NCI-H2107 (cell line): ENCODE results near the gene CTNND1.
A peak's percentile ranks its signal among the peaks of the same experiment; 100 is the strongest.
"Not testable (repeated sequence)": the region's sequence is repeated elsewhere in the genome, so short reads cannot be mapped to it uniquely, and the experiment has no call there.

Experiments used
- DNase-seq: peaks from one replicate; lab custom pipeline; 2025; lab: John Stamatoyannopoulos, UW

Gene CTNND1

GRCh38 chr11:57761301-57762234 lies at the start of gene CTNND1:
CTNND1 (plus strand) TSS chr11:57761802; CDS start chr11:57791479, 29,677 bp downstream.
- DNase-seq = peak; percentile 88

DNA sequence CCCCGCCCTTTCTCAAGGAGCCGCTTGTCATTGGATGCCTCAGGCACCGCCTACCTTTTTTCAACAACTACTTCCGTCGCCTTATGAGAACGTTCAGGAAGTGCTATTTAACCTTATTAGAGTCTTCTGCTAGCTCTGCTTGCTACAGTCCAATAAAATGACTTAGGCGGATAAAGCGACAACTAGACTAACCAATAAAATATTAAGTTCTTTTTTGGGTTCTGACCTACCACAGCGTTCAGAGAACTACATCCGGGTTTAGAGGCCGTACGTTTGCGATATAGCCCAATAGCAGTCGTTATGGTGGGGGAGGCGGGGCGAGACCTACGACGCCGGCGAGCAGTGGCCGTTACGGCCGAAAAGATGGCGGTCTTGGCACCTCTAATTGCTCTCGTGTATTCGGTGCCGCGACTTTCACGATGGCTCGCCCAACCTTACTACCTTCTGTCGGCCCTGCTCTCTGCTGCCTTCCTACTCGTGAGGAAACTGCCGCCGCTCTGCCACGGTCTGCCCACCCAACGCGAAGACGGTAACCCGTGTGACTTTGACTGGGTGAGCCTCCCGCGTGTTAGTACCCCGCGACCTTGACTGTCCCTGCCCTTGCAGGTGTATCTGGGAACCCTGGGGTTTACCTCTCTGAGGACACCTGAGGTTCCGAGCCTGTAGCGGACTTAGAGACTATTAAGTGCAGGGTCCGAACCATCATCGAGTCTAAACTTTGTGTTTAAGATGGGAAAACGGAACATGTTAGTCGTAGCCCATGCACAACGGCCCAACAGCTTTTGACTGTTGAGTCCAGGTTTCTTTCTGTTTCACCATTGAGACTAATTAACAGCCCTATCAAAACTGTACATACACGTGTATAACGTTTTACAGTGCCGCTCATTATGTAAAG lies 49.1 kb upstream of the CTNND1 start, which contains the start of gene TMX2:
TSS of gene TMX2 (plus strand) at position 338 of the 895 bp plus-strand sequence. CDS start at position 364, 26 bp downstream.
- peak; percentile 96 for DNase-seq

GRCh38 chr11:57713835-57714234 lies 47.8 kb upstream of the CTNND1 start:
- no peak for DNase-seq

GRCh38 chr11:57716726-57717125 lies 44.9 kb upstream of the CTNND1 start:
- not testable (repeated sequence) for DNase-seq

DNA sequence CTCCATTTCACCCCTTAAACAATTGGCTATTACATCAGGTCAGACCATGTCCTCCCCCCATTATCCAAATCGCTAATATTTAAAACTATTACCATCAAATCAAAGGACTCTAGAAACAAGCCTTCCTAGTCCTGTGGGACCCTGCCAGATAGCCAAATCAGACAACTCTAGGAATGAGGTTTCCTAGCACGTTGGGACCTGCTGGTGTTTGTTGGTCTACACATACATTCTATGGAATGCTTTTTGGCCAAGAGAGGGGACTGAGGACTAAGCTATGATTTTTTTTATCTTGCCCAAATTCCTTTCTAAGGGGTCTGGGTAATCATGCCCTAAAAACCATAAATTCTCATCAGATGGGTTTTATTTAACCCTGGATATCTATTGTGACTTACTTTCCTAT lies 34.4 kb upstream of the CTNND1 start:
- no peak for DNase-seq

- no peak for DNase-seq
Observed at GRCh38 chr11:57728829-57729228, 32.8 kb upstream of the CTNND1 start.

GRCh38 chr11:57729479-57729878 lies 32.1 kb upstream of the CTNND1 start:
- no peak for DNase-seq

DNA sequence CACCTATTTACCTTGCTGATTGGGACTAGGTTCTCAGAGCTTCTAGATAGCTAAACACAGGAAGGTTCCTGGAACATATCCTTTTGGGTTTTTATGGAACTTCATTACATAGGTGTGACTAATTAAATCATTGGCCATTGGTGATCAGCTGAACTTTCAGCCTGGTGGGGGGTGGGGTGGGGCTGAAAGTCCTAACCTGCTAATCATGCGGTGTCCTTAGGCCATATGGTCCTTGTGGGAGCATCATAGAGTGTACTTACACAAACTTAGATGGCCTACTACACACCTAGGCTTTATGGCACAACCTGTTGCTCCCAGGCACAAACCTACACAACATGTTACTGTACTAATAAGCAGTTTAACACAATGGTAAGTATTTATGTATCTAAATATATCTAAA lies 28.9 kb upstream of the CTNND1 start:
- no peak for DNase-seq

DNA sequence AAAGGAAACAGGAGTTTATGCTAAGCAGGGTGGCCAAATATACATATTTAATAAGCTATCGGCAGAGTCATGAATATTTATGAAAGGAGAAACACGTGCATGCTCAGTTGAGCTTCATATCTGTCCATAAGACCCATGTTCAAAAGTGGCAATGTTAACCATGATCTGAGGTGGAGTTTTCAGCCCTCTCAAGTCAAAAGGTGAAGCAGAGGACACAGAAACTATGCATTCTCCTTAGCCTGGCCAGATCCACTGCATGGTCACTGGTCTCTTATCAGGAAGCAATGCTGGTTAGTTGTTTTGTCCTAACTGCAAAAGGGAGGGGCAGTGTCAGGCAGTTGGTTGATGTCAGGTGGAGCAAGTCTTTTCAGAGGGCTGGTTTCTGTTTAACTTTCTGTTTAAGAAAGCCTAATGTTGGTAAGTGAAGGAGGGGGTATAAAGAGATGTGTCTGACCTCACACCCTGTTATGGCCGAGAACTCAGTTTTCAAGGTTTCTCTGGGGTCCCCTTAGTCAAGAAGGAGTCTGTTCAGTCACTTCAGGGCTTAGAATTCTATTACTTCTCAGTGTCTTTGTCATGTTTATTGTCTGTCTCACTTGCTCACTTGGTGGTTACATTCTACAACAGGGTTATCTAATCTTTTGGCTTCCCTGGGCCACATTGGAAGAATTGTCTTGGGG lies 25.8 kb upstream of the CTNND1 start:
- no peak for DNase-seq

DNA sequence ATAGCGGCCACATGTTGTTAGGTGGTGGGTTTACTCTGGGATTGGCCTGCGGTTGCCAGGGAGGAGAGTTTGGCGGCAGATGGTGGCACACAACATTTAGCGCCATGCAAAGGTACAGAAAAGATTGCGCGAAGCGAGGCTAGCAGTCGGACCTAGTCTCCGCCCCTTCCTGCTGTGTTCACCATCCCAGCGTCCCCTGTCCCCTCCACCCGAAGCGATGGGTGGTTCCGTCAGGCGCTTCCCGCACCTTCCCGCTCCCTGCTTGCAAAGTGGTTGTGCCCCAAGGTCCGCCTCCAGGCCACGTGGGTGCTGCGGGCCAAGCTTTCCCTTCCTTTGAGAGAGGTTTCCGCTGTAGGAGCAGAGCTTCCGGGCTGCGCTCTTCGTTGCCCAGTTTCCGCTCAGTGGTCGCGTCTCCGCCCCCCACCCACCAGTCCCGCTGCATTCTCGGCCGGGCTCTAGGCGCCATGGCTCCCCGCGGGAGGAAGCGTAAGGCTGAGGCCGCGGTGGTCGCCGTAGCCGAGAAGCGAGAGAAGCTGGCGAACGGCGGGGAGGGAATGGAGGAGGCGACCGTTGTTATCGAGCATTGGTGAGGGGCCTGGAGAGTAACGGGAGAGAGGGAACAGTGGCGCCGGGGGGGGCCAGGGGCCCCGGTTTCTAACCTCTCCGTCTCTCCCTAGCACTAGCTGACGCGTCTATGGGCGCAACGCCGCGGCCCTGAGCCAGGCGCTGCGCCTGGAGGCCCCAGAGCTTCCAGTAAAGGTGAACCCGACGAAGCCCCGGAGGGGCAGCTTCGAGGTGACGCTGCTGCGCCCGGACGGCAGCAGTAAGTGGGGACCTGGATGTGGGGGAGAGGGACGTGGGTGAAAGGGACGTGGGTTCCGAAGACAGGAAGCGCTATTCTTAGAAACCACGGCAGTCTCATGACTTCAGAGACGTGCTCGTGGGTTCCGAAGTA lies 20.2 kb upstream of the CTNND1 start, which contains the start of gene SELENOH:
TSS of gene SELENOH (plus strand) at position 360 of the 955 bp plus-strand sequence. CDS start at position 465, 105 bp downstream.
- DNase-seq = peak; percentile 94

- no peak for DNase-seq
Observed at GRCh38 chr11:57742087-57742452, 19.5 kb upstream of the CTNND1 start.

- DNase-seq = no peak
Observed at GRCh38 chr11:57744357-57744756, 17.2 kb upstream of the CTNND1 start.

DNA sequence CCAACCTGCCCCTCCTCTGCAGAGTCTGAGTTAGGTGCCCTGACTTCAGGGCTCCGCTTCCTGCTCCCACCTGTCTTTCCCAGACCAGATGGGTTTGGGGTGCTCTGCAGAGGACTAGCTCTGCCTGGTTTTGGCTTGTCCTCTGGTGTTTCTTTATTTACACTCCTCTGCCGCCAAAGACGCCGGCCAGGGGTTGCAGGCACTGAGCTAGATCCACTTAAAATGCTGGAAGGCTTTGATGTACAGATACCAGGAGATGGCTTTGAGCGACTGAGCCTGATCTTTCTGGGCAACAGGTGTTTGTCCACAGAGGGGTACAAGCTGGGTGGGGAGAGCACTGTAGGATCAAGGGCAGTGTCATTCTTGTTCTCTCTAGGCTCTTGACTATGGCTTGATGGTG lies 16.4 kb upstream of the CTNND1 start:
- no peak for DNase-seq

- DNase-seq = no peak
Observed at GRCh38 chr11:57746920-57747319, 14.7 kb upstream of the CTNND1 start.

DNA sequence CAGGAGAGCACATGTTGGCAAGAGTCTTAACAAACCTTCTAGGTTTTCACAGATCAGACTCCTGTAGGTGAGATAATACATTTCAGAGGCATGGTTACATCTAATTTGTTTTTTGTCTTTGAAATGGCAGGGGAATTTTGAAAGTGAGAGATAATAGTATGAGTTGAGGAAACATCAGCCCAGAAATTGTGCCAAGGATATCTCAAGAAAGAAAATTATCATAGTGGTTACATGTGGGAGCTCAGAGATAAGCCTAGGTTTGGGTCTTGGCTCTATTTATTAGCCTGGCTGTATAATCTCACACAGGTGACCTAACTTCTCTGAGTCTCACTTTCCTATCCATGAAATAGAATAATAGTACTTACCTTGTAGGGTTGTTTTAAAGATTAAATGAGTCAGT lies 10.4 kb upstream of the CTNND1 start:
- DNase-seq = no peak

DNA sequence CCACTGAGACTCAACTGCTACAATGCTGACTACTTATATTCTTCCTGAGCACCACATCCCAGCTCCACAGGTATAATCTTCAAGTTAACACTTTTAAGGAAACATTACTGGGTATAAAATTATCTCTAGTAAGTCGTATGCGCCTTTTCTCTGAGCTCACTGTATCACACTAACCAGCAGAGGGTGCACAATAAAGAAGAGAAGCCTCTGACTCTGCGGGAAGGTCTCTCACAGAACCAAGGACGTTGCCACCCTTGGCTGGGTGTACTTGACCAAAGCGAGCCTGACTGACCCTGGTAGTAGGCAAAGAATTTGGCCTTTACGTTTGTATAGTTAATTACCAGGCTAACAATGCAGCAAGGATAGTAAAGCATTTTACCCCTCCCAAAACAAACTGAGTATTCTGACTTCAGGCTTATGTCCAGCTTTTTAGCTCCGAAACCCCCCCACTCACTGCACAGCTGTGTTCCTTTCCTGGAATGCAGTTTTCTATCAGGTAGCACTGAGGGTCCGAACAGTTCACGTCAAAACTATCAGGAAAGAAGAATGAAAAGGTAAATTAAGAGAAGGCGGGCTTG lies 9.8 kb upstream of the CTNND1 start, which contains the start of gene BTBD18:
TSS of gene BTBD18 (minus strand) at position 144 of the 578 bp plus-strand sequence. CDS start 631 bp downstream, outside the sequence.
- no peak for DNase-seq

- DNase-seq = no peak
Observed at GRCh38 chr11:57752954-57753353, 8.6 kb upstream of the CTNND1 start.

GRCh38 chr11:57758174-57758573 lies 3.4 kb upstream of the CTNND1 start:
- DNase-seq = no peak

DNA sequence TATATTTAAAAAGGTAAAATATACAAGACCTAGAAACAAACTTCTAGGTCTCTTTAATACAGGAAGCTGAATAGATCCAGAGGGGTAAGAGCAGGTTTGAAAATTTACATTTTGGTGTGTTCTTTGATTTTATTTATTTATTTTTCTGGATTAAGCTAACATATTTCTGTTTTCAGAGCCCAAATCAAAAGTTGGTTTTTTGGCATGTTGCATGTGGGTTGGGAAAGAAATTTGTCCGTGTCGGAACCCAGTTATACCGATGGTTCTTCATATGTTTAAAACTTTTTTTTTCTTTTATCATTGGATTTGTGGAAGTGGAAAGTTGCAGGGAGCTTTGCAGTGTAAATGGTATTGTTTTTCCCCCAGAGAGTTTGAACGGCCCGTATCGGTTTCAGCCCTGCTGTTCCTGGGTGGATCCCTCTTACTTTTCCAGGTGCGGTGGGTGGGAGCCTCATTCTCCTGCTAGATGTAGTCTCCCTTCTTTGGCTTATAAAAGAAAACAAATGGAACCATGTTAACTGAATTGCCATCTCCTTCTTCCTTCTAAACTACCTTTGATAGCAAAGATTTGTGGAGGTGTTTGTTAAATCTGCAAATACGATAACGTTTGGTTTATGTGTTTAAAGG lies 746 bp downstream of the CTNND1 start:
- no peak for DNase-seq

- DNase-seq = no peak
Observed at GRCh38 chr11:57763568-57763967, 2.0 kb downstream of the CTNND1 start.
